ENCODE measurements around the gene EFNA5.

The EFNA5 gene

DNA sequence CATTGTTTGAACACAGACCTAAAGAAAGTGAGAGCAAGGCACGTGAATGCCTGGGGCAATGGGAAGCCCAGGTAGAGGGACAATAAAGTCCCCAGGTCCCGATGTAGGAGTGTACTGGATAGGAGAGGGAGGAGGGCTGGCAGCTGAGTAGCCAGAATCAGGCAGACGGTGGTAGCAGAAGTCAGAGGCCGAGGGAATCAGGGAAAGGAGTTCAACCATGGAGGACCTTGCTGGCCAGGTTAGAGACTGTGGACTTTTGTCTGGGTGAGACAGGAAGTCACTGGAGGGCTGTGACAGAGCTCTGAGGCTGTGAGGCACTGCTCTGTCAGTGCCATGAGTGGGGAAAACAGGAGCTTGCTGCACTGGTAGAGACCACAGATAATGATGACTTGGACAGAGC lies 248.2 kb downstream of the EFNA5 start:
- DNase-seq = no peak
- TF ChIP-seq GATA1 (IDR thresholded peaks at IDR 0.05; ENCODE audit: low read depth, low read length) (no peak), POLR2A (IDR thresholded peaks at IDR 0.05; ENCODE audit: low read length) (no peak)

DNA sequence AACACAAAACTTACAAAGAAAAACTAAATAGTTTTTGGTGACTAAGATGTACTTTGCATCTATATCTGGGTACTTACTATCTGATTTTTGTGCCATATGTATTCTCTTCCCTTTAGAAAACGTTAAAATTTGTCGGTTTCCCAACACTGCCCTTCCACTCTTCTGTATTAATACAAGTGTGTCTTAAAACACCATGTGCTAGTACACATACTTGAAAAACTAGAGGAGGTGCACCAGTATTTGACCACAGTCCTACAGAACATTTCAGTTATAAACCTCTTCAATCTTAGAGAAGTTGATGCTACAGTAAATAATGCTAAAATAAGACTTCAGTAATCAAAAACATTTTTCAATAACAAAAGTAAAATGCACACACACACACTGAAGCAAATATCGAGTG lies 251.2 kb downstream of the EFNA5 start:
- DNase-seq = no peak
- TF ChIP-seq POLR2A (IDR thresholded peaks at IDR 0.05; ENCODE audit: low read length) (no peak), GATA1 (IDR thresholded peaks at IDR 0.05; ENCODE audit: low read depth, low read length) (no peak)

DNA sequence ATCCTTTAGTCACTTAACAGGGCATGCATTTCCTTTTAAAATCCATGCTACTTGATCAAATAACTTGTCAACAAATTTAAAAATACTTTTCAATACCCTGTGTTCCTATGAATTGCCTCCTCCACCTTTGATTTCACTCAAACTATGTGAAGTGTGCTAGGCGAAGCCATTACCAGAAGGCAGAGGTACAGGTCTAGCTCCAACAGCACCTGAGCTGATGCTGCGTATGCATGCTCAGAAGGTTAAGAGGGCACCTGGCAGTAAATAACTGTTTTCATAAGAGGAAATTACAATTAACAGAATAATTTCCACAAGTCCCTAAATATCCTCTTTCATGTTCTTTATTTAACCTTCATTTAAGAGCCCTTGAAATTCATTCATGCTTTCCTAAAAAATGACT lies 251.8 kb downstream of the EFNA5 start:
- no peak for TF ChIP-seq POLR2A (IDR thresholded peaks at IDR 0.05; ENCODE audit: low read length)
- no peak for TF ChIP-seq GATA1 (IDR thresholded peaks at IDR 0.05; ENCODE audit: low read depth, low read length)
- DNase-seq = no peak

DNA sequence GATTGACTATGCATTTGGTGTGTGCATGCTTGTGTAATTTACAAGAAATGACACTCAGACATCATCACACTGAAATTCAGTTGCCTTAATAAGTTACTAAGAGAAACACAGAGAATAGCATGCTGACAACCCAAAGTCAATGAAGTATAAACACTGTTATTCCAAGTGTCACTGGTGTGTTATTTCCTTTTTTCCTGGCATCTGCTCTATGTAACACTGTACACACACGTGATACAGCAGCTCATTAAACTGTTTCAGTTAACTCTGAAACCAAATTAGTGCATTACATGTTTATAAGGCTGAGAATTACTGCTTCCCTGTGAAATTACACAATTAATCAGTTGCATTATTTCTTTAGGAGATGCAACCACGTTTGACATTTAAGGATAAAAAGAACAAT lies 252.7 kb downstream of the EFNA5 start:
- no peak for DNase-seq
- TF ChIP-seq GATA1 (IDR thresholded peaks at IDR 0.05; ENCODE audit: low read depth, low read length) (no peak), POLR2A (IDR thresholded peaks at IDR 0.05; ENCODE audit: low read length) (no peak)

DNA sequence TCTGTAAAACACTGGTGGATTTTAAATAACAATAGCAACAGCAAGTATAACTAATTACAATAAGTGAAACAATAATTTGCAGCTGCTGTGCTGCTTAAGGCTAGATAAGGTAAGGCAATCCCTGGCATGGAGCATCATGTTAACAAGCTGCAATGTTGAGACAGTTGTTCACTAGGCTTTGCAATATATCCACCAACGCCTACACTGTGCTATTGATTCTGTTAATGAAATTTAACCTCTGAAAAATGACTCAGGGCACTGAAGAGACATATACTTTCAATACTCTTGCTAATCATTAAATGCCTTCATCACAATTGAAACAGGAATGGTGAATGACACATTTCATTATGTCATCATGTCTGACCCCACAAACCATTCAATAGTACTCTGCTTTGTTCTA lies 255.0 kb downstream of the EFNA5 start:
- TF ChIP-seq GATA1 (IDR thresholded peaks at IDR 0.05; ENCODE audit: low read depth, low read length) = no peak
- no peak for TF ChIP-seq POLR2A (IDR thresholded peaks at IDR 0.05; ENCODE audit: low read length)
- DNase-seq = no peak

DNA sequence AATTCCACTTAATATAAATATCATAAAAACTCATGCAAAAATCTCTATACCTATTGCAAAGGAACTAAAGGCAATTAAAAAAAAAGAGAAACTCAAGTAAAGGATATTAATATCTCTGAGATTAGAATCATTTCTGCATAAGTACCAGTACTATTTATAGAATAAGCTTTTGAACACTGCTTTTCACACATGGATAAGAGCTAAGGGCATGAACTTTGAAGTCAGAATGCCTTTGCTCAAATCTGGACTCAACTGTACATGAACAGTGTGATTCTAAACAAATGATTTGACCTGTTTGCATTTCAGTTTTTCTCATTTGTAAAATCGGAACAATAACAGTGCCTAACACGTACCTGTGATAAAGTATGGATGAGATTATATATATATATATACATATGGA lies 255.9 kb downstream of the EFNA5 start:
- no peak for TF ChIP-seq POLR2A (IDR thresholded peaks at IDR 0.05; ENCODE audit: low read length)
- TF ChIP-seq GATA1 (IDR thresholded peaks at IDR 0.05; ENCODE audit: low read depth, low read length) = no peak
- no peak for DNase-seq

DNA sequence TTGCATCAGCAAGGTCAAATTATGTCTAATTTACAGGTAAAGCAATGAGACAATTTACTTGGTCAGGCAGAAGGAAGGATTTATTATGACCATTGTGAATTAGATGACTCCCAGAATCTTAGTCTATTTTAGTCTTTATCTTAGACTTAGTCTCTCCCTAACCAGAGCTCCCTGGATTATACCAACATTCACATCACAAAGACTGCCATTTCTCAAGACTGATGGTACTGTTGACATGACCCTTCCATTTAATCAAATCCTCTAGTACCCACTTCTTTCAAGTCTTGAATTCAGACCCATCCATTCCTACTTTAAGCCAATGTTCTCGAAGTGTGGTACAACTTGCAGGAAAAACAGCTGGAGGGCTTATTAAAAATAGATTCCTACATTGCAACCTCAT lies 257.0 kb downstream of the EFNA5 start:
- no peak for DNase-seq
- no peak for TF ChIP-seq POLR2A (IDR thresholded peaks at IDR 0.05; ENCODE audit: low read length)
- no peak for TF ChIP-seq GATA1 (IDR thresholded peaks at IDR 0.05; ENCODE audit: low read depth, low read length)

DNA sequence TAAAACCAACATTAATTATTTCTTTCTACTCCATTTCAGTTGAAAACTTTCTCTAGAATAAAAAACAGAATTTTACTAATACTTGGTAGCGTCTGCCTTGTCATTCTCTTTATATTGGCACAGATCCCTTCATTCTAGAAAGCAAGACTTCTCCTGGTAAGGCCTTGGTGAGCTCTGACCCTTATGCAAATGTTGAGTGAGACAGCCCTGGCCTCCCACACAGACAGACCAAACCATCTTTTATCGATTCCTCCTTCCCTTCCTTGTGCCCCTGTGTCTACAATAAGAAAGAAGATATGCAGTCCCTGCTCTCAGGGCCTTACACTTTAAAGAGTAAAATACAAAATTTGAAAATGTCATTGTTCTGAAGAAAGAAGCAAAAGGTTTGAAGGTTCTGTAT lies 262.2 kb downstream of the EFNA5 start:
- no peak for DNase-seq
- TF ChIP-seq POLR2A (IDR thresholded peaks at IDR 0.05; ENCODE audit: low read length) (no peak), GATA1 (IDR thresholded peaks at IDR 0.05; ENCODE audit: low read depth, low read length) (no peak)

DNA sequence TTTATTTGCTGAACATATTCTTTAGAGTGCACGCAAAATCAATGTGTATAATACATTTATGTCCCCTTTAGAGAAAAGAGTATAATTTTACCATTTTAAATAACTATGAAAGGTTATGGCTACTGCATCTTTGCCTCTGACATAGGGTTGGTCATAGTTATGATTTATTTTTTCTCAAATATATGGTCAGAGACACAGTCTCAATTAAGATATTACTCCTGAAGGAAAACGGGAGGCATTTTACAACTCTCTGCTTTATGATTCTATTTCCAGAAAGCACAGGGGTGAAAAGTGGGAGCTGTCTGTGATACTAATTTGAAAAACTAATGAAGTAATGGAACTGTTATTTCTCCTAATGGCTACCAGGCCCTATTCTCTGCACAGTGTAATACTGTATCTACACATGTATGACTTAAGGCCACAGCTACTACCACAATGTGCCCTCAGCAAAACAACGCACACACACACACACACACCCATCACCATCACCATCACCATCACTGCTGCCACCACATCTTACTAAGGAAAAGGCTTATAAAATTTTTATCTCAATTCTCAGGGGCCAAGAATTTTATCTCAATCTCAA lies 262.9 kb downstream of the EFNA5 start:
- DNase-seq = no peak
- TF ChIP-seq POLR2A (IDR thresholded peaks at IDR 0.05; ENCODE audit: low read length) = no peak
- TF ChIP-seq GATA1 (IDR thresholded peaks at IDR 0.05; ENCODE audit: low read depth, low read length) = no peak

DNA sequence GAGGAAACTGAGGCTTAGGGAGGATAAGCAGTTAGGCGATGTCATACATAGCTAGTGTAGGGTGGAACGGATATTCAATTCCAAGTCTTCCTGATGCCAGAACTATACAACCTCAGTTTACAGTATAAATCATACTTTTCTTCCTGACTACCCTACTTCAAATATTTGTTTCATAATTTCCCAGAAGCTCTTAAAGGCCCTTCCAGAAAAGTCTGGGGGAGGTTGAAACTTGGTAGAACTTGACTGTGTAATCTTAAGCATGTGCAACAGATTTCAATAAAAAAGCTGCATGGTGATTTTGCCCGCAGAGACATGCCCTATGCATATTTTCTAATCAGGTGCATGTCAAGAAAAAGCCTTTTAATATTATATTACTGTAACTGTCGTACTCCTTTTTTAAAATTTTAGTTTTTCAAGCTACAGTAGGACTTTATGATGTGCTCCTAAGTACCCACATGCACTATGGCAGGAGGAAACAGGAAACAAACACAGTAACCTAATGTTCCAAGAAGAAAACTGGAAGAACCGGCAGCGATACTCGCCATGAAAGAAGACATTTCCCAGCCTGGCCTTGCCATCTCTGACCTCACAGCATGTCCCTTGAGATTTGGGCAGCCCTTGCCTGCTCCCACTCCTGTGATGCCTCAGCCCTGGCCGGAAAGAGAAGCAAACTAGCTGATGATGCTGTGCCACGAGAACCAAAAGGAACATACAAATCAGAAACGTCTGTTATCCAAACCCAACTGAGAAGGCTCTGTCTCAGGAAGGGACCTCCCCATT lies 266.0 kb downstream of the EFNA5 start:
- no peak for TF ChIP-seq GATA1 (IDR thresholded peaks at IDR 0.05; ENCODE audit: low read depth, low read length)

DNA sequence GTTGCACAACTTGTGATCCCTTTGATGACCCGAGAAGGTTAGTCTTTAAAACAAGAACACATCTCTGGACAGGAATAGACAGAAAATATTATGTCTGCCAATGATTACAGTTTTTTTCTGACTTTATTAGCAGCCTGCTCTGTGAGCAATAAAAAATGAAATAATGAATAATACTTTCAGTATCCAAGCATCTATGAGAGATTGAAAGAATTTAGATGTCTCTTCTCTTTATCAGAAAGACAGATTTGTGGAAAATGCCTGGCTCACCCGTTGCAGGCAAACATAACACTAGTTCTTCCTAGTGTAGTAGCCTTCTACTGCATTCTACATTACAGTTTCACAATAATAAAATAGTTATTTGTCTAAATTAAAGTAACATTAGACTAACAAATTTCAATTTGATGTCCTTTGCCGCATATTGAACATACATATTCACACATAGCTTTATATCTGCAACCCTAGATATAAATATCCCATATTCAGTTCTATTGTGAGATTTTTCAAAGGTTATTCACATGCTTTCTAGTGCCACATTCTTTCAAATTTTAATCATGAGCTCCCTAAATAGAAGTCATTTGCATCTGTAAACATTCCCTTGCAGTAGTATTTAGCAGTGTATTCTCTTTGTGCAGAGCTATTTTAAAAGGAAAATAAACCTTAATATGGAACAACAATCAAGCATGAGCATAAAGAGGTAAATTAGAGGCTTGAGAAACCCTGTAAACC lies 267.3 kb downstream of the EFNA5 start:
- TF ChIP-seq GATA1 (IDR thresholded peaks at IDR 0.05; ENCODE audit: low read depth, low read length) (no peak), POLR2A (IDR thresholded peaks at IDR 0.05; ENCODE audit: low read length) (no peak)
- no peak for DNase-seq

More for the DNA sequence above, 266.0 kb downstream of the EFNA5 start:
- no peak for DNase-seq

DNA sequence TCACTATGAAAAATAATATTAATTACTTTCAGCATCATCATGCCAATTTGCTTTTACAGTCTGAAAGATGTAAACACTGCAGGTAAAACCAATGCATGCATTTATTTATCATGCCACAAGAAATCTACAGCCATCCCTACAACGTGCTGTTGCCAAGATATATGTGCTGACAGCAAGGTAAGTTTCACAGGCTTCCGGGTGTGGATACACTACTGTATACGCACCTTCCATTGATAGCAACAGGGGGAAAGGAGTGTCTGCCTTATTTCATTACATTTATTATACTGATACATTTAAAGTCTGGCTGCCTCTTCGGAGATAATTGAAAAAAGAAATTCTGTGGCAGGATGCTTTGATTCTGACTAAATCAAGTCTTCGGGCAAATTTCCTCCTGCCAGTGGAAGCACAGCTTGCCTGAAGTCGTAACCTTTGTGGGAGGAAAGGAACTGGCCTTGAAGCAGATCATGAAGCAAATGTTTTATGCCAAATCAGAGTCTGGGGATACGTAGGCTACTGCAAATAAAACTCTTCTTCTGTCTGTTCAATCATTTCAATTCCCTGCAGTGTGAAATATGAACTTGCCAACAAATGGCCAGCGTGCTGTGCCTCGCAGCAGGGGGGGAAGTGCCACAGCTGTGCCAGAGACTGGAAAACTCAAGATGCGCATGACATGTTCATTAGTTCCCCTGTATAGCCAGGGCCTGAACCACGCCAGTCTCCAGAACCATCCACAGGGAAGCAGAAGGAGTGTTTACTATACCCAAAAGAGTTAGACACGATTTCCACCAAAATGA lies 268.1 kb downstream of the EFNA5 start:
- DNase-seq = no peak
- TF ChIP-seq GATA1 (IDR thresholded peaks at IDR 0.05; ENCODE audit: low read depth, low read length) (no peak), POLR2A (IDR thresholded peaks at IDR 0.05; ENCODE audit: low read length) (no peak)

DNA sequence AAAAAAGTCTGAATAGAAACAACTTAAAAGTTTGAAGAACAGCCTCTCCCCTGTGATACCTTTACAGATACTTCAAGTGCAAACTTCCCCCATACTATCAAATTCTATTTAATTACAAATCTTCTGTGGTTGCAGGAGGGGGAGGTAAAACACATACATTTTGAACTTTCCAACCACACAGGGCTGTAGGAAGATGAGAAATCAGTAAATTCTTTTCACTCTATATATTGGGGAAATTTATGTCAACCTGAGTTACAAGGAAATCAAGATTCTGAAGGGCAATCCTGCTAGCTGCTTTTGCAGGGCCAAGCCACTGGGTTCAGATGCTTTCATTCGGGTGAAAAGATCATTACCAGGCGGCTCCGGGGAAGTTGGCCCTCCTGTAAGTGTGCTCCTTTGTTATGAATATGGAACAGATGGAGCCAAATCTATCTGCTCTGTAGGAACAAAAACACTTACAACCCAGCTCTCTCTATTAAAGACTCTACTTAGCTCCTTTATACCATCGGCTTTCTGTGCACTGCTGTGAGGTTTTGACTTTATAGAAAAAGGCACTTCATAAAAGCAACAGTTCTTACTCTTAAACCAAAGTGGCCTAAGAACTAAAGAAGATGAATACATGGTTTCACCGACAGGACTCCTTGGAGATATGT lies 269.1 kb downstream of the EFNA5 start:
- no peak for TF ChIP-seq POLR2A (IDR thresholded peaks at IDR 0.05; ENCODE audit: low read length)
- no peak for TF ChIP-seq GATA1 (IDR thresholded peaks at IDR 0.05; ENCODE audit: low read depth, low read length)
- DNase-seq = no peak

Data from erythroblast (primary cell).